Measurements from ENCODE around the gene TMEM266. TPM values are rescaled to one million over a fixed set of nuclear protein-coding genes. Genes with fewer than 3 reads are reported as not detected.
"Not testable (repeated sequence)": the region's sequence is repeated elsewhere in the genome, so short reads cannot be mapped to it uniquely, and the experiment has no call there.

TMEM266 gene
- total and polyA plus RNA-seq, 5 donors from 2014 or later = 0.08 to 0.25 (median 0.21) TPM

GRCh38 chr15:76033438-76033837 lies 26.3 kb upstream of the TMEM266 start:
- no peak overlapping the region for H3K27ac ChIP-seq (ENCODE audit: insufficient read depth, low read length, poor library complexity, severe bottlenecking)
- peaks cover 9% of the 10 kb centered on the region for H3K27me3 ChIP-seq (ENCODE audit: control insufficient read depth, insufficient read depth, low read length)
- Mint-ChIP-seq H3K27ac (no peak overlapping the region), H3K36me3 (no peaks in the 10 kb centered on the region), H3K4me3 (no peak overlapping the region), H3K9me3 (peaks cover 0 to 4% (median 2%) of the 10 kb centered on the region in 7 donors), H3K4me1 (no peaks in the 10 kb centered on the region), H3K27me3 (peaks cover 53% of the 10 kb centered on the region)
- DNase-seq (no peak), ATAC-seq (ENCODE audit: low read depth in 2 of 2) (no peak)
- no peaks in the 10 kb centered on the region for H3K4me1 ChIP-seq (ENCODE audit: control insufficient read depth, insufficient read depth, low read length, poor library complexity, severe bottlenecking)
- no peaks in the 10 kb centered on the region for H3K36me3 ChIP-seq (ENCODE audit: control insufficient read depth, insufficient read depth, low read length)
- no peak overlapping the region for H3K4me3 ChIP-seq (ENCODE audit: low read depth, low read length)
- no peaks in the 10 kb centered on the region for H3K9me3 ChIP-seq (ENCODE audit: control insufficient read depth in 2 of 2, low read length in 2 of 2)

- no peaks in the 10 kb centered on the region for H3K36me3 Mint-ChIP-seq
- Histone ChIP-seq H3K27me3 (ENCODE audit: control insufficient read depth, insufficient read depth, low read length) (peaks cover 8% of the 10 kb centered on the region), H3K4me1 (ENCODE audit: control insufficient read depth, insufficient read depth, low read length, poor library complexity, severe bottlenecking) (no peaks in the 10 kb centered on the region), H3K27ac (ENCODE audit: insufficient read depth, low read length, poor library complexity, severe bottlenecking) (no peak overlapping the region), H3K4me3 (ENCODE audit: low read depth, low read length) (no peak overlapping the region), H3K9me3 (ENCODE audit: control insufficient read depth in 2 of 2, low read length in 2 of 2) (no peaks in the 10 kb centered on the region), H3K36me3 (ENCODE audit: control insufficient read depth, insufficient read depth, low read length) (no peaks in the 10 kb centered on the region)
- no peaks in the 10 kb centered on the region for H3K4me1 Mint-ChIP-seq
- DNase-seq (no peak), ATAC-seq (ENCODE audit: low read depth in 2 of 2) (no peak)
- no peak overlapping the region for H3K27ac Mint-ChIP-seq
- H3K27me3 Mint-ChIP-seq = peaks cover 52% of the 10 kb centered on the region
- no peak overlapping the region for H3K4me3 Mint-ChIP-seq
- H3K9me3 Mint-ChIP-seq = peaks cover 0 to 7% (median 4%) of the 10 kb centered on the region in 7 donors
Observed at GRCh38 chr15:76034111-76034510, 25.7 kb upstream of the TMEM266 start.

- peaks cover 4% of the 10 kb centered on the region for H3K36me3 Mint-ChIP-seq
- H3K27me3 ChIP-seq (ENCODE audit: control insufficient read depth, insufficient read depth, low read length) = peaks cover 6% of the 10 kb centered on the region
- no peaks in the 10 kb centered on the region for H3K36me3 ChIP-seq (ENCODE audit: control insufficient read depth, insufficient read depth, low read length)
- DNase-seq = no peak
- no peak overlapping the region for H3K27ac Mint-ChIP-seq
- no peaks in the 10 kb centered on the region for H3K4me1 ChIP-seq (ENCODE audit: control insufficient read depth, insufficient read depth, low read length, poor library complexity, severe bottlenecking)
- ATAC-seq (ENCODE audit: low read depth in 2 of 2) = no peak
- H3K4me3 Mint-ChIP-seq = no peak overlapping the region
- H3K4me3 ChIP-seq (ENCODE audit: low read depth, low read length) = no peak overlapping the region
- H3K4me1 Mint-ChIP-seq = no peaks in the 10 kb centered on the region
- H3K9me3 ChIP-seq (ENCODE audit: control insufficient read depth in 2 of 2, low read length in 2 of 2) = peaks cover 0 to 2% of the 10 kb centered on the region in 2 experiments
- H3K27me3 Mint-ChIP-seq = peaks cover 54% of the 10 kb centered on the region
- peaks cover 1 to 19% (median 8%) of the 10 kb centered on the region in 7 donors for H3K9me3 Mint-ChIP-seq
- no peak overlapping the region for H3K27ac ChIP-seq (ENCODE audit: insufficient read depth, low read length, poor library complexity, severe bottlenecking)
Observed at GRCh38 chr15:76035593-76035992, 24.2 kb upstream of the TMEM266 start.

GRCh38 chr15:76038512-76038911 lies 21.3 kb upstream of the TMEM266 start:
- Mint-ChIP-seq H3K27me3 (peaks cover 55% of the 10 kb centered on the region), H3K4me1 (no peaks in the 10 kb centered on the region), H3K9me3 (peaks cover 1 to 37% (median 19%) of the 10 kb centered on the region in 7 donors), H3K4me3 (no peak overlapping the region), H3K27ac (no peak overlapping the region), H3K36me3 (peaks cover 4% of the 10 kb centered on the region)
- Histone ChIP-seq H3K27me3 (ENCODE audit: control insufficient read depth, insufficient read depth, low read length) (peaks cover 6% of the 10 kb centered on the region), H3K4me3 (ENCODE audit: low read depth, low read length) (no peak overlapping the region), H3K4me1 (ENCODE audit: control insufficient read depth, insufficient read depth, low read length, poor library complexity, severe bottlenecking) (no peaks in the 10 kb centered on the region), H3K9me3 (ENCODE audit: control insufficient read depth in 2 of 2, low read length in 2 of 2) (peaks cover 0 to 11% of the 10 kb centered on the region in 2 experiments), H3K36me3 (ENCODE audit: control insufficient read depth, insufficient read depth, low read length) (no peaks in the 10 kb centered on the region), H3K27ac (ENCODE audit: insufficient read depth, low read length, poor library complexity, severe bottlenecking) (no peak overlapping the region)
- ATAC-seq (ENCODE audit: low read depth in 2 of 2) (no peak), DNase-seq (no peak)

GRCh38 chr15:76054201-76054600 lies 5.6 kb upstream of the TMEM266 start:
- Mint-ChIP-seq H3K27me3 (peaks cover 66% of the 10 kb centered on the region), H3K4me1 (peaks cover 0 to 18% (median 14%) of the 10 kb centered on the region in 4 donors)
- DNase-seq; ATAC-seq (ENCODE audit: low read depth in 2 of 2); H3K4me3 ChIP-seq (ENCODE audit: low read depth, low read length); H3K4me1 ChIP-seq (ENCODE audit: control insufficient read depth, insufficient read depth, low read length, poor library complexity, severe bottlenecking); H3K4me3 Mint-ChIP-seq; H3K27ac ChIP-seq (ENCODE audit: insufficient read depth, low read length, poor library complexity, severe bottlenecking); H3K36me3 ChIP-seq (ENCODE audit: control insufficient read depth, insufficient read depth, low read length); H3K9me3 Mint-ChIP-seq; H3K27ac Mint-ChIP-seq; H3K9me3 ChIP-seq (ENCODE audit: control insufficient read depth in 2 of 2, low read length in 2 of 2); H3K36me3 Mint-ChIP-seq: not testable (repeated sequence)
- peaks cover 23% of the 10 kb centered on the region for H3K27me3 ChIP-seq (ENCODE audit: control insufficient read depth, insufficient read depth, low read length)

- H3K9me3 Mint-ChIP-seq = no peaks in the 10 kb centered on the region
- peak overlapping the region in 1 of 3 donors; percentile 24 for H3K27ac Mint-ChIP-seq
- no peak overlapping the region for H3K27ac ChIP-seq (ENCODE audit: insufficient read depth, low read length, poor library complexity, severe bottlenecking)
- peaks cover 71% of the 10 kb centered on the region for H3K27me3 Mint-ChIP-seq
- H3K9me3 ChIP-seq (ENCODE audit: control insufficient read depth in 2 of 2, low read length in 2 of 2) = no peaks in the 10 kb centered on the region
- no peaks in the 10 kb centered on the region for H3K36me3 ChIP-seq (ENCODE audit: control insufficient read depth, insufficient read depth, low read length)
- peaks cover 40% of the 10 kb centered on the region for H3K27me3 ChIP-seq (ENCODE audit: control insufficient read depth, insufficient read depth, low read length)
- DNase-seq = no peak
- peak in 1 of 2 donors; percentile 26 for ATAC-seq (ENCODE audit: low read depth in 2 of 2)
- no peak overlapping the region for H3K4me3 Mint-ChIP-seq
- H3K4me1 ChIP-seq (ENCODE audit: control insufficient read depth, insufficient read depth, low read length, poor library complexity, severe bottlenecking) = peaks cover 12% of the 10 kb centered on the region
- peak overlapping the region; percentile 23 for H3K4me3 ChIP-seq (ENCODE audit: low read depth, low read length)
- no peaks in the 10 kb centered on the region for H3K36me3 Mint-ChIP-seq
- peaks cover 0 to 24% (median 16%) of the 10 kb centered on the region in 4 donors for H3K4me1 Mint-ChIP-seq
Observed at GRCh38 chr15:76056931-76057330, 2.9 kb upstream of the TMEM266 start.

GRCh38 chr15:76057332-76058000 lies 2.3 kb upstream of the TMEM266 start:
- Histone ChIP-seq H3K4me3 (ENCODE audit: low read depth, low read length) (peak overlapping the region; percentile 23), H3K27me3 (ENCODE audit: control insufficient read depth, insufficient read depth, low read length) (peaks cover 45% of the 10 kb centered on the region), H3K36me3 (ENCODE audit: control insufficient read depth, insufficient read depth, low read length) (no peaks in the 10 kb centered on the region), H3K27ac (ENCODE audit: insufficient read depth, low read length, poor library complexity, severe bottlenecking) (no peak overlapping the region), H3K4me1 (ENCODE audit: control insufficient read depth, insufficient read depth, low read length, poor library complexity, severe bottlenecking) (peaks cover 12% of the 10 kb centered on the region), H3K9me3 (ENCODE audit: control insufficient read depth in 2 of 2, low read length in 2 of 2) (no peaks in the 10 kb centered on the region)
- no peaks in the 10 kb centered on the region for H3K9me3 Mint-ChIP-seq
- peak overlapping the region in 2 of 4 donors; percentile 8 for H3K4me3 Mint-ChIP-seq
- DNase-seq (peak; percentile 9 to 64 (median 29)), ATAC-seq (ENCODE audit: low read depth in 2 of 2) (peak in 1 of 2 donors; percentile 22)
- H3K4me1 Mint-ChIP-seq = peaks cover 0 to 24% (median 16%) of the 10 kb centered on the region in 4 donors
- no peaks in the 10 kb centered on the region for H3K36me3 Mint-ChIP-seq
- H3K27me3 Mint-ChIP-seq = peaks cover 71% of the 10 kb centered on the region
- H3K27ac Mint-ChIP-seq = no peak overlapping the region
